Gastroesophageal sphincter (tissue), 4 donors: Measurements from ENCODE around the gene ICE1. TPM values are rescaled to one million over a fixed set of nuclear protein-coding genes. Genes with fewer than 3 reads are reported as not detected.
"Not testable (repeated sequence)": the region's sequence is repeated elsewhere in the genome, so short reads cannot be mapped to it uniquely, and the experiment has no call there.

Experiments used
- ATAC-seq: fragments of 150-250 bp; one replicate; pipeline ENCODE4 v1.9.1; 2016; ENCODE audit warnings: mild to moderate bottlenecking, moderate library complexity
- H3K27ac ChIP-seq, 4 donors: fragments of 200-600 bp; sonication (generic) in 3 of 4; 1 replicate in 3 of 4; 2 replicates in 1 of 4; pipeline ENCODE4 v1.5.1; 2016 to 2019
- H3K27me3 ChIP-seq: fragments of 200-600 bp; sonication (generic); one replicate; pipeline ENCODE4 v1.5.1; 2019
- H3K36me3 ChIP-seq, 2 donors: fragments of 200-600 bp; sonication (generic); one replicate each; pipeline ENCODE4 v1.5.1; 2019; ENCODE audit warnings: control low read depth in 1 of 2
- H3K4me1 ChIP-seq, 3 donors: fragments of 200-600 bp; sonication (generic); 1 replicate in 2 of 3; 2 replicates in 1 of 3; pipeline ENCODE4 v1.5.1; 2016 to 2019; ENCODE audit warnings: control low read depth in 2 of 3
- H3K4me3 ChIP-seq, 2 donors: fragments of 200-600 bp; sonication (generic); one replicate each; pipeline ENCODE4 v1.5.1; 2019; ENCODE audit warnings: mild to moderate bottlenecking in 1 of 2, moderate library complexity in 1 of 2
- H3K9me3 ChIP-seq, 3 donors: fragments of 200-600 bp; sonication (generic); one replicate each; pipeline ENCODE4 v1.5.1; 2017 to 2019; ENCODE audit warnings: control low read depth in 2 of 3
- EP300 ChIP-seq: sonication (generic); formaldehyde crosslinking; IDR thresholded peaks from one replicate; pipeline ENCODE4 v1.6.1; 2017; ENCODE audit warnings: antibody characterized with exemption, mild to moderate bottlenecking
- POLR2A ChIP-seq, 2 donors: fragments of 450-650 bp; IDR thresholded peaks; one replicate each; pipeline ENCODE4 v1.6.1; 2017; ENCODE audit warnings: antibody characterized with exemption in 2 of 2, mild to moderate bottlenecking in 2 of 2, moderate library complexity in 1 of 2
- POLR2AphosphoS5 ChIP-seq: sonication (generic); formaldehyde crosslinking; IDR thresholded peaks from one replicate; pipeline ENCODE4 v1.6.1; 2017; ENCODE audit warnings: antibody characterized with exemption
- WGBS, 2 donors: methylation state at CpG; one replicate each; pipeline ENCODE4 v1.1.5; 2018; ENCODE audit warnings: low coverage in 1 of 2; 5-methylcytosine and 5-hydroxymethylcytosine counted together
- total RNA-seq, 4 donors: library from RNA; depleted of rRNA; stranded (reverse); fragments of >200 nt; gene quantifications; one replicate each; pipeline ENCODE4 v1.1.0, GENCODE V29; 2016
- TF ChIP-seq, protein P1 (sequence below), 4 experiments: fragments of 200-600 bp in 2 of 4; fragments of 450-650 bp in 2 of 4; sonication (generic) in 1 of 4; IDR thresholded peaks; one replicate each; pipeline ENCODE4 v1.5.1; 2017 to 2019; ENCODE audit warnings: antibody characterized with exemption in 4 of 4, mild to moderate bottlenecking in 2 of 4, moderate library complexity in 2 of 4

ICE1 gene
- total RNA-seq, 4 donors from 2014 or later: 28.0 to 41.6 (median 34.7) TPM

DNA sequence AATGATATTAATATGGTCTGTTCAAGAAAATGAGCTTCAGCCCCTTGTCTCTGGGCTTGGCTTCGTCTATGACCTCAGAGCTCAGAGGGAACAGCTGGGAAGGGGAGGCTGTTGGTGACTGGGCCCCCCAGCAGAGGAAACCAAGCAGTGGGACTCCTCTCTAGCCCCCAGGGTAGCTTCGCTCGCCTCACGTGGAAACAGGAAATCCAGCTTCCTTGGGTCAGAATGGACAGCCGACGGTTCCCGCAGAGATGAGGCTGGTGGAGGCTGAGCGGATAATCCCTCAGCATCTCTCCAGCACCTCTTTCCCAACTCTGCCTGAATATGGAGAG is 37.2 kb upstream of the ICE1 start:
- TF ChIP-seq POLR2AphosphoS5: no peak
- TF ChIP-seq, protein P1, sequence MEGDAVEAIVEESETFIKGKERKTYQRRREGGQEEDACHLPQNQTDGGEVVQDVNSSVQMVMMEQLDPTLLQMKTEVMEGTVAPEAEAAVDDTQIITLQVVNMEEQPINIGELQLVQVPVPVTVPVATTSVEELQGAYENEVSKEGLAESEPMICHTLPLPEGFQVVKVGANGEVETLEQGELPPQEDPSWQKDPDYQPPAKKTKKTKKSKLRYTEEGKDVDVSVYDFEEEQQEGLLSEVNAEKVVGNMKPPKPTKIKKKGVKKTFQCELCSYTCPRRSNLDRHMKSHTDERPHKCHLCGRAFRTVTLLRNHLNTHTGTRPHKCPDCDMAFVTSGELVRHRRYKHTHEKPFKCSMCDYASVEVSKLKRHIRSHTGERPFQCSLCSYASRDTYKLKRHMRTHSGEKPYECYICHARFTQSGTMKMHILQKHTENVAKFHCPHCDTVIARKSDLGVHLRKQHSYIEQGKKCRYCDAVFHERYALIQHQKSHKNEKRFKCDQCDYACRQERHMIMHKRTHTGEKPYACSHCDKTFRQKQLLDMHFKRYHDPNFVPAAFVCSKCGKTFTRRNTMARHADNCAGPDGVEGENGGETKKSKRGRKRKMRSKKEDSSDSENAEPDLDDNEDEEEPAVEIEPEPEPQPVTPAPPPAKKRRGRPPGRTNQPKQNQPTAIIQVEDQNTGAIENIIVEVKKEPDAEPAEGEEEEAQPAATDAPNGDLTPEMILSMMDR (IDR thresholded peaks at IDR 0.05): no peak
- no peak for TF ChIP-seq POLR2A (IDR thresholded peaks at IDR 0.05)
- TF ChIP-seq EP300: no peak
- no peak for ATAC-seq
- Histone ChIP-seq H3K4me1 (peaks cover 0 to 13% (median 4%) of the 10 kb centered on the region in 3 donors), H3K27ac (no peak overlapping the region), H3K9me3 (no peaks in the 10 kb centered on the region), H3K4me3 (no peak overlapping the region), H3K27me3 (no peaks in the 10 kb centered on the region), H3K36me3 (no peaks in the 10 kb centered on the region)
- 80 to 87% methylated on average over 1 to 8 of the region's 8 CpGs for WGBS, 2 donors

DNA sequence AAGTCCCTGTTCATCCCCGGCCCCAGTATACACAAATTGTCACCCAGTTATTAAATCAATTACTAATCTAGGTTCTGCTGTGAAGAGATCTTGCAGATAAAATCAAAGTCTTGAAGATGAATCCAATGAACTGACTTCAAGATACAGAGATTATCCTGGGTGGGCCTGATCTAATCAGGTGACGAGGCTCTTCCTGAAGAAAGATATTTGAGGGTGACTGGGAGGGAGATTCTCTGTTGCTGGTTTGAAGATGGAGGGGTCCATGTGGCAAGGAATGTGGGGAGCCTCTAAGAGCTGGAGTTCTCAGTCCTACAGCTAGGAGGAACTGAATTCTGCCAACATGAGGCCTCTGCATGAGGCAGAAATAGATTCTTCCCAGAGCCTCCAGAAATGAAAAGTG is 36.1 kb upstream of the ICE1 start:
- TF ChIP-seq POLR2AphosphoS5: no peak
- TF ChIP-seq, protein P1 (IDR thresholded peaks at IDR 0.05): no peak
- no peak for TF ChIP-seq POLR2A (IDR thresholded peaks at IDR 0.05)
- TF ChIP-seq EP300: no peak
- Histone ChIP-seq H3K9me3 (no peaks in the 10 kb centered on the region), H3K36me3 (peaks cover 0 to 4% of the 10 kb centered on the region in 2 donors), H3K4me3 (no peak overlapping the region), H3K27me3 (no peaks in the 10 kb centered on the region), H3K27ac (no peak overlapping the region), H3K4me1 (peaks cover 0 to 7% (median 0%) of the 10 kb centered on the region in 3 donors)
- WGBS, 2 donors: 80 to 88% methylated on average over 1 to 2 of the region's 2 CpGs
- no peak for ATAC-seq

DNA sequence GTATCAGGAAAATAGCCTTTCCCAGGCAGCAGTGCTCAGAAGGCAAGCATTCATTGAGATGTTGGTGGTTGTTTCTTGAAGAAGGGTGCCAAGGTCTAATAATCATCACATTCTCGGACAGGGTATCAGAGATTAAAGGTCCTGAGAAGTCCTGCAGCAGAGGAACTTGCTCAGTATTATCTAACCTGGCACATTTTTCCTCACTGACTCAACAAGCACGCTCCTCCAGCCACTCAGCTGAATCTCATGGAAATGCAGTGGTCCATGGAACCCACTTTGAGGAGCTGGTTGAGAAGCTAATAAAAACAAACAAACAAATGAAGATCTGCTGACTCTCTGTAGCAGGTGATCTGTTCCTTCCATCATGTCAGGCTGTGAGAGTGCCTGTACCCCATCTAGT is 35.3 kb upstream of the ICE1 start:
- 78 to 83% methylated on average over 1 to 2 of the region's 2 CpGs for WGBS, 2 donors
- no peak for ATAC-seq
- Histone ChIP-seq H3K9me3 (no peaks in the 10 kb centered on the region), H3K4me1 (no peaks in the 10 kb centered on the region), H3K4me3 (no peak overlapping the region), H3K27ac (no peak overlapping the region), H3K36me3 (peaks cover 0 to 4% of the 10 kb centered on the region in 2 donors), H3K27me3 (no peaks in the 10 kb centered on the region)
- TF ChIP-seq, protein P1 (IDR thresholded peaks at IDR 0.05): no peak
- TF ChIP-seq POLR2AphosphoS5 (no peak), EP300 (no peak), POLR2A (IDR thresholded peaks at IDR 0.05) (no peak)

DNA sequence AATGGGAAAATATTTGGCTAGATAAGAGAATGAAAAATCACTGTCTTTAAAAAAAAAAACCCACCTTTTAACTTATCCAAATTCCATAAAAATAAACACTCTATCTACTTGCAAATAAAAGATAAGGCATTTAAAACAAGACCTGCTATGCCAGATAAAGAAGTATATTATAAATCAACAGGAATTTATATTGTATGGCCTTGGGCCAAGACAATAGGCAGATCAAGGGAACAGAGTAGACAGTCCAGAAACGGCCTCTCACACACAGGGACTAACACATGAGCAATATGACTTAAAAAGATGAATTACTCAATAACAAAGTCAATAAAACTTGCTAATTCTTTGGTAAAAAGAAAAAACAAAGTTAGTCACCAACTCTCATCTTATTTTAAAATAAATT is 34.7 kb upstream of the ICE1 start:
- Histone ChIP-seq H3K4me1 (no peaks in the 10 kb centered on the region), H3K36me3 (peaks cover 0 to 4% of the 10 kb centered on the region in 2 donors), H3K9me3 (no peaks in the 10 kb centered on the region), H3K27ac (no peak overlapping the region), H3K27me3 (no peaks in the 10 kb centered on the region), H3K4me3 (no peak overlapping the region)
- no peak for ATAC-seq
- 38 to 40% methylated on average over 1 of the region's 1 CpG for WGBS, 2 donors
- TF ChIP-seq, protein P1 (IDR thresholded peaks at IDR 0.05): no peak
- TF ChIP-seq POLR2A (IDR thresholded peaks at IDR 0.05) (no peak), EP300 (no peak), POLR2AphosphoS5 (no peak)

DNA sequence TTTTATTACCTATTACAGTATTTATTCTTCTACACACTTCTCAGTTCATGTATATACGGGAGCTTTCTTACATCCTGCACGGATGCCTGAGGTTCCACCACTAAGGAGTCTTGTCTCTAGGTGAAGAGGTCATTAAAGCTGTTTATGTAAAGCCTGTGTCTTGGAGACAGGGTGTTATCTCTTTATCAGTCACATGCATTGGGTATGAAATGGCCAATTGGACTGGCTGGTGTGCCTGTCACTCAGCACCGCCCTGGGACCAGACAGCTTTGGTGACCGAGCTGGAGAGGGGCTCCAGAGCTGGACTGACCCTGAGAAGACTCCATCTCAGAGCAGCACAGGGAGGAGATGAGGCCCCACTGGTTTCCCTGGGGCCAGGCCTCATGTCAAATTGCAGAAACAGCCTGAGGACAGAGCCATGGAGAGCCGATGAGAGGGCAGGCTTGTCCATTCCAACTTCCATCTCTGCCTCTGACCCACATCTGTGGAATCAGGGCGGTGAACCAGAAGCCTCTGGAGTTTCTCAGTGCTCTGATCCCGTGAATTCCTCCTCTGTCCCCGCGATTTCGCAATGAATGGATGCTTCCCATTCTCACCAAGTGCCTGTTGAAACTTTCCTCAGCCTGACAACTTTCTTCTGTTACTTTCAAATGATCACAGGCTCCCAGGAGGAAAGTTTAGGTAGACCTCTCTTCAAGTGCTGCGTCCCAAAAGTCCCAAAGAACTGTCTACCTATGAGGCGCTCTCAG is 32.2 kb upstream of the ICE1 start:
- H3K4me1 ChIP-seq: not testable (repeated sequence)

DNA sequence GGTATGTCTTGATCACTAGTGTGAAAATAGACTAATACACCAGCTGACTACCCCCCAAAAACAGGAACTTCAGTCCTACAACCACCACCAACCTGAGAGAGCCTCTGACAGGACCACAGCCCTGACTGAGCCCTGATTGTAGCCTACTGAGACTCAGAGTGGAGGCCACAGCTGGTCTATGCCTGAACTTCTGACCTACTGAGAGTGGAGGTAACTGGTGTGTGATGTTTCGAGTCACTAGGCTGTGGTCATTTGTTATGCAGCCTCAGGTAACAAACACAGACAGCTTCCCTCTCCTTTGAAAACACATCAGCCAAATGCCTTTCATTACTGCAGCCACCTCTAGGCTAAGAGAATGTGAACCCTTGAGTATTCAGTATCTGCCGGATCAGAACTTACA is 30.0 kb upstream of the ICE1 start:
- not testable (repeated sequence) for ATAC-seq, H3K27ac ChIP-seq, H3K9me3 ChIP-seq, H3K27me3 ChIP-seq, H3K36me3 ChIP-seq, H3K4me3 ChIP-seq, H3K4me1 ChIP-seq
- WGBS, 2 donors: 60% methylated on average over 1 of the region's 2 CpGs; no CpG with 5 or more reads in 1 of the 2 donors

More for the DNA sequence above, 32.2 kb upstream of the ICE1 start:
- peak; percentile 31 for ATAC-seq
- H3K27me3 ChIP-seq, H3K27ac ChIP-seq, H3K4me3 ChIP-seq, H3K9me3 ChIP-seq, H3K36me3 ChIP-seq: not testable (repeated sequence)
- WGBS, 2 donors: 88 to 94% methylated on average over 3 to 4 of the region's 12 CpGs
